A673 (cell line): Measurements from ENCODE around the gene FGF14.

ENCODE experiments used
- EZH2 ChIP-seq: fragments of 200-600 bp; sonication (generic); IDR thresholded peaks from 2 replicates; pipeline ENCODE4 v1.6.1; 2017; ENCODE audit warnings: borderline replicate concordance, low read depth, mild to moderate bottlenecking, mixed read lengths, antibody characterized with exemption, low read length; ENCODE audit not compliant: poor library complexity, severe bottlenecking
- TF ChIP-seq, protein P1 (sequence below): fragments of 300-800, 200-600 bp; sonication (generic); conservative IDR thresholded peaks from 2 replicates; pipeline ENCODE4 v1.5.1; 2017; ENCODE audit warnings: low read depth, mild to moderate bottlenecking, antibody characterized with exemption, low read length, moderate library complexity, mixed read lengths

DNA sequence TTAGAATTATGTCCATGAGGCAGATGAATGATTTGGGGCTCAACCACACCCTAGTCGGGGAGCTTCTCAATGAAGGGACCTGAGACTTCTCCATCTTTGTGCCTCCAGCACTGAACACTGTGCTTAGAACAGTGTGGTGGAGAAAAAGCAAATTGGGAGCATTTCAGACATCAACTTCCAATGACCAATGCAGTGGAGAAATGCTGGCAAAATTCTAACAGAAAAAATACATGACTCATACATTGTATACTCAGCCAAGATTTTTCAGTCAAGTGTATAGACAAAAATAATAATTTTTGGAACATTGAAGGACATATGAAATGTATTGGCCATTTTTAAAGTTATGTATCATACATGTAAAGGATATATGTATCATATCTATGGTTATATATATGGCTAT is 134.7 kb downstream of the FGF14 start:
- TF ChIP-seq, protein P1, sequence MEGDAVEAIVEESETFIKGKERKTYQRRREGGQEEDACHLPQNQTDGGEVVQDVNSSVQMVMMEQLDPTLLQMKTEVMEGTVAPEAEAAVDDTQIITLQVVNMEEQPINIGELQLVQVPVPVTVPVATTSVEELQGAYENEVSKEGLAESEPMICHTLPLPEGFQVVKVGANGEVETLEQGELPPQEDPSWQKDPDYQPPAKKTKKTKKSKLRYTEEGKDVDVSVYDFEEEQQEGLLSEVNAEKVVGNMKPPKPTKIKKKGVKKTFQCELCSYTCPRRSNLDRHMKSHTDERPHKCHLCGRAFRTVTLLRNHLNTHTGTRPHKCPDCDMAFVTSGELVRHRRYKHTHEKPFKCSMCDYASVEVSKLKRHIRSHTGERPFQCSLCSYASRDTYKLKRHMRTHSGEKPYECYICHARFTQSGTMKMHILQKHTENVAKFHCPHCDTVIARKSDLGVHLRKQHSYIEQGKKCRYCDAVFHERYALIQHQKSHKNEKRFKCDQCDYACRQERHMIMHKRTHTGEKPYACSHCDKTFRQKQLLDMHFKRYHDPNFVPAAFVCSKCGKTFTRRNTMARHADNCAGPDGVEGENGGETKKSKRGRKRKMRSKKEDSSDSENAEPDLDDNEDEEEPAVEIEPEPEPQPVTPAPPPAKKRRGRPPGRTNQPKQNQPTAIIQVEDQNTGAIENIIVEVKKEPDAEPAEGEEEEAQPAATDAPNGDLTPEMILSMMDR: no peak
- no peak for TF ChIP-seq EZH2
